ENCODE measurements around the gene BEND3.

The BEND3 gene

DNA sequence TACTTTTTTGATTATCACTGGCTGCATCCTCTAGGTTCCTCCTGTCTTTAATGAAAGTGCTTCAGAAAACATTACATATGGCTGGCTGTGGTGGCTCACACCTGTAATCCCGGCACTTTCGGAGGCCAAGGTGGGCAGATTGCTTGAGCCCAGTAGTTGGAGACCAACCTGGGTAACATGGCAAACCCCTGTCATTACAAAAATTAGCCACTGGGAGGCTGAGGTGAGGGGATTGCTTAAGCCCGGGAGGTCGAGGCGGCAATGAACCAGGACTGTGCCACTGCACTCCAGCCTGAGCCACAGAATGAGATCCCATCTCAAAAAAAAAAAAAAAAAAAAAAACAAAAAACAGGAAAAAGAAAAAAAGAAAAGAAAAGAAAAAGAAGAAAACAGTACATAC is 35.3 kb downstream of the BEND3 start:
- DNase-seq, result no peak

DNA sequence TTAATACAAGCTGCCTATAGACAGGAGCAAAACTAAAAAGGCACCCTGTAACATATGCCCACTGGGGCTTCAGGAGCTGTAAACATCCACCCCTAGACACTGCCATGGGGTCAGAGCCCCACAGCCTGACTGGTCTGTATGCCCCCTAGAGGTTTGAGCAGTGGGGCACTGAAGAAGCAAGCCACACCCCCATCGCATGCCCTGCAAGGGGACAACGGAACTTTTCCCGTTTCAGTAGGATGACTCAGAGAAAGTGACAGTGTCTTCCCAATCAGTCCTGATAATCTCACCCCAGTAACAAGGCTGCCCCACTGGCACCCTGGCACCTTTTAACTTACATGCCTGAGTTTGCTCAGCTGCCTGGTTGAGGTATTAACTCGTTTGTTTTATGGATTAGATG is 35.9 kb downstream of the BEND3 start:
- DNase-seq, result no peak

DNA sequence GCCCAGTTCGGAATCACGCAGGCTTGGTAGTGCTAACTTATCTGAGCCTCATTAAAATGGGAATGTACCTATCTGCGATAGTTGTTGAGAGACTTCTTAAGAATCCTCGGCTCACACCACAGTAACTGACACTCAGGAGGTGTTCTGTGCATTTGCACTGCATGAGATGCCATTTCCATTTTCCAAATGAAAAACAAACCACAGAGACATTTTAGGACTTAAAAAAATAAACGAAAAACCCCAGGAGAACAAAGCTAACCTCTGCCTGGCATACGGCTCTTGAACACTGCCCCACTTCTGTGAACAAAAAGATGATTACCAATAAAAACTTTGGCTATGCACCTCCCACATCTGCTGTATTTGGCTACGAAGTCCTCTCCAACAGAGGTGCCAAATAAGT is 37.6 kb downstream of the BEND3 start:
- no peak for DNase-seq

DNA sequence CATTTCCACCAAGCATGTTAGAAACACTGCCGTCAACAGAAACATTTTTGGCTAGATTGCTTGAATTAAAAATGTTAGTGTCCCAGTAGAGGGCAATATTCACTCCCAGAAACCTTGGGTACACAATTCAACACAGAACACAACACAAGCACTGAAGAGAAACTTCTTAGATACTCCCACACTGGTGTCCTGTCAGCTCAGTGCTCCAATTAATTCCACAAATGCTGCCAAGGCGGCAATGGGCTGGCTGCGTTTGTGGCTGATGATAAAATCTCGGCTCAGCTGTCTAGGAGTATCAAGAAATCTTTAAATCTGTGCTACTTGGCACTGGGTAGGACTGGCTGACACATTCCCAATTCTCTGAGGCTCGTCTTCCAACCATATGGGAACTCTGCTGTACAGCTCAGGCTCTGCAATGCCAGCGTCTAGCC is 39.3 kb downstream of the BEND3 start:
- no peak for DNase-seq

DNA sequence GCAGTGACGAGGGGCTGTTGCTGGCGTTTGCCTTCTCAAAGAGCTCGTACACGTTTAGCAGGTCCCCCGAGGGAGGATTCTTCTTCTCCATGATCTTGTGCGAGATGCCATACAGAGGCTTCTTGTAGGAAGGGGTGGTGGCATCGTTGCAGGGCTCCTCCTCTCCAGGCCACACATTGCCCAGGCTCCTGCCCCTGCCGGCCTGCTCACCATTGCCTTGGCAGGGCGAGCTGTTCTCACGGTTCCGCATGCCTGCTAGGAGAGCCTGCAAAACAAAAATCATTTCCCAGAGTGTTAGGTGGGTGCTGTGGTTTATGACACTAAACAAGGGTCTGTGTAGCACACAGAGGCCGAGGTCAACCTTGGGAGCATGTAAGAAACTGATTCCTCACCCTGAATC is 44.6 kb downstream of the BEND3 start:
- DNase-seq, result no peak

DNA sequence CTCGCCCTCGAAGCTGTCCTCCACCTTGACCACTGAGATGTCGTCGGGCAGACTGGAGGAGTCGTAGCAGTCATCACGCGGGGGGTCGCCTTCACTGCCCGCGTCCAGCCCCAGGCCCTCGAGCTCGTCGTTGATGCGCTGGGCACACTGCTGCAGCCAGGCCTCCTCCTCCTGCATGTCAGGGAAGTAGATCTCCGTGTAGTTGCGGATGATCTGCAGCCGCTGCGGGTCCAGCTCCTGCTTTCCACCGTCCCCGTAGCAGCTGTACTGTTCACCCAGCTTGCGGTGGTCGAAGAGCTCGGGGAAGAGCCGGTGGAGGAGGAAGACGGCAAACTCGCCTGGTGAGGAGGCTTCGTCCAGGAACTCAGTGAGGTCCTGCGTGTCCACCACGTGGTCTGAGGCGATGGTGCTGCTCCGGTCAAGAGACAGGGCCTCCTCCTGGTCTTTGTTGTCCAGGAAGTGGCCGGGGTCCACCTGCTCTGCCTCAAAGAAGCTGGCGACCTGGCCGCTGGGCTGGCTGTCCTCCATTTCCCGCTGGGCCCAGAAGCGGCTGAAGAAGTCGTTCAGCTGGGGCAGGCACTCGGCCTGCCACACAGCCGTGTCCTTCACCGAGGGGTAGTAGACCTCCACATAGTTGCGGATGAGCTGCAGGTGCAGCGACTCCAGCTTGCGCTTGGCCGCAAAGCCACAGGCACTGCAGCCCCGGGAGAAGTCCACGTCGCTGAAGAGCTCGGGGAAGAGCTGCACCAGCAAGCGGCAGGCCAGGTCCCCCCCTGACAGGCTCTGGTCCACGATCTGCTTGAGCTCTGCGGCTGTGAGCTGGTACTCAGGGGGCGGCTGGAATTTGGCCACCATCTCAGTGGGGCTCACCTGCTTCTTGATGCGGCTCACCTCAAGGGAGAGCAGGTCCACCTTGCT is 45.4 kb downstream of the BEND3 start:
- no peak for DNase-seq

DNA sequence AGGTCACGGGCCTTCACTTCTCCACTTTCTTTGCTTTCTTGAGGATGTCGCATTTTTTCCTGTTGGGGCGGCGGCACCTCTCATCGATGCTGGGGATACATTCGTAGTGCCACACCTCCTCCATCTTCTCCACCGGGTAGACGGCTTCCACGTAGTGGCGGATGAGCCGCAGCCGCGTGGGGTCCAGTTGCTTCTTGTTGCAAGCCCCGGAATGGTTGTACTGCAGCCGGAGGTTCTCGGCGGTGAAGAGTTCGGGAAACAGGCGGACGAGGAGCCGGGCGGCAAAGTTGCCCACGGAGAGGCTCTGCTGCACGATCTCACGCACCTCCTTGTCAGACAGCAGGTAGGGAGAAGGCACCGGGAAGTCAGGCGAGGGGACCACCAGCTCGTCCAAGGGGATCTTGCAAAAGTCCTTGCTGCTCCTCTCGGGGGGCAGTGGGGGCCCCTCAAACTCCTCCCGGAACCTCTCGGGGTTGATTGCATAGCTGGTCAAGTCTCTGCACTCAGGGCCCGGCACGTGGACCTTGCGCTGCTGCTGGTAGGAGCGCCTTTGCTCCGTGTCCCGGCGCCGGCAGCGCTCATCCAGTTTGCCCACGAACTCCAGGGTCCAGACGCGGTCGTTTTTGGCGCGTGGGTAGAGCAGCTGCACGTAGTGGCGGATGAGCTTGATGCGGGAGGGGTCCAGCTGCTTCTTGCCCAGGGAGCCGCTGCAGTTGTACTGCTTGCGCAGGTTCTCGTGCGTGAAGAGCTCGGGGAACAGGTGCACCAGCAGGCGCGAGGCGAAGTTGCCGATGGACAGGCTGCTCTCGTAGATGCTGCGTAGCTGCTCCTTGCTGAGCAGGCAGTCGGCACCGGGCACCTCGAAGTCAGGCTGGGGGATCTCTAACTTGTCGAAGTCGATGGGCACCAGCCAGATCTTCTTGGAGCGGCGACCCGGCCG is 46.4 kb downstream of the BEND3 start:
- DNase-seq, result no peak

DNA sequence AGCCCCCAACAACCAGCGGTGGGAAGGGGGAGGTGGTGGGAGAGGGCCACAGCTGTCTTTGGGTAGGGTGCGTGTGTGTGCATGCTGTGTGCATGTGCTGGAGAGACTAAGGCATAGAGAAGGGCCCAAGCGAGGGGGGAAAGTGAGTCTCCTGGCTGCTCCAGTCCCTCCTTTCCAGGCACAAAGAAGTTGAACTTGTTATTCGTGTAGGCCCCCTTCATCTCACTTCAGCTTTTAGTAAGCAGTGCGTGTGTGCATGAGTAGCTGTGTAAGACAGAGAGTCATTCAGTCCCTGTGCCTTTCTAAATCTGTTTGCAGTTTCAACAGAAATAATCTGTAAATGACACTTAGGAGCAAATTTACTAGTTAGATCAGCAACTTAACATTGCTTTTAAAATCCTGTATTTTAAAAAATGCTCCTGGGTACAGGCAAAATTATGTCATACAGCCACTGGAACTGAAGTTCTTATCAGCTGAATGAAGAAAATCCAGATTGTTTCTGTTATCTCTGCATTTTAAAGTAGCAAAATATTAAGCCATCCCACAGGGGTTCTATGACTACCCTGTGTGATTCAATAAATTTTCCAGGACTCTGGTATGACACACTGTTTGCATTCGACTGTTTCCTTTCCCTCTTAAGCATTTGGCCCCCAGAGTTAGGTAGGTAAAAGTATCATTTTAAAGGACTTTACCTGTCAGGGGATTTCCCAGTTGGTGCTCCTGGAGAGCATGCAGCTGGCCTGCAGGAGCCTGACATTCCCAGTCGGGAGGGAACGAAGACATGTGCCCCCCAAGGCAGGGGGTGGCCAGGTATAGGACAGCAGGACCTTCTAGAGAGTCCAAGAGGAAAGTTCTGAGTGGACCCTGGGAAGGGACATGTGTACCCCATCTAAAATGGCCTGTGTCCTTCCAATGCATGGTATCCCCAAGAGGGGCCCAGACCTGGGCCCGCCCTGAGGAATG is 48.3 kb downstream of the BEND3 start:
- DNase-seq, result no peak

DNA sequence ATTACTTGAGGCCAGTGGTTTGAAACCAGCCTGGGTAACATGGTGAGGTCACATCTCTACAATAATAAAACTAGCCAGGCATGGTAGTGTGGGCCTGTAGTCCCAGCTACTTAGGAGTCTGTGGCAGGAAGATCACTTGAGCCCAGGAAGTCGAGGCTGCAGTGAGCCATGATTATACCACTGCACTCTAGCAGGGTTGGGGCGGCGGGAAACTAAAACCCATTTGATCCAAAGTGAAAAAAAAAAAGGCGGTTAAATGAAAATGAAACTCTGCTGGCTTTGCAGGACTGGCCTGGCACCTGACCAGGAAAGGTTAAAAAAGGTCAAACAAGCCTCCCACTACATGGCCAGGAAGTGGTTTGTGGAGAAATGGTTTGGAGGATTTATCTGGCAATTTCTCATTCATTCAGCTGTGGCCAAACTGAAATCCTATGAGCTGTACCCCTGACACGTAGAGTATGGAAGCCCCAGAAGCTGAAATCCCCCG is 50.7 kb downstream of the BEND3 start:
- DNase-seq, result no peak

DNA sequence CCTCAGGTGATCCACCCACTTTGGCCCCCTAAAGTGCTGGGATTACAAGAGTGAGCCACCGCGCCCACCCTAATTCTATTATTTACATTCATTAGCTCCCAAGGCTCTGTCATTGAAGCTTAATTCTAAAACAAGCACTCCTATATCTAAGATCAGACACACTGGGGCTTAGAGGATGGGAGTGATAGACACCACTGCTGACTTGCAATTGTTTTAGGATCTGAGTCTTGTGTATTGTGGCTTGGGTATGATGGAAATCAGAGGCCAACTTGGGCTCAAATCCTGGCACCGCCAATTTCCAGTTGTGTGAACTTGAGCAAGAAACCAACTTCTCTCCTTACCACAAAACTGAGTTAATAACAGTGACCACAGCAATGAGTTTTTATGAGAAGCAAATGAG is 52.6 kb downstream of the BEND3 start:
- DNase-seq, result no peak

DNA sequence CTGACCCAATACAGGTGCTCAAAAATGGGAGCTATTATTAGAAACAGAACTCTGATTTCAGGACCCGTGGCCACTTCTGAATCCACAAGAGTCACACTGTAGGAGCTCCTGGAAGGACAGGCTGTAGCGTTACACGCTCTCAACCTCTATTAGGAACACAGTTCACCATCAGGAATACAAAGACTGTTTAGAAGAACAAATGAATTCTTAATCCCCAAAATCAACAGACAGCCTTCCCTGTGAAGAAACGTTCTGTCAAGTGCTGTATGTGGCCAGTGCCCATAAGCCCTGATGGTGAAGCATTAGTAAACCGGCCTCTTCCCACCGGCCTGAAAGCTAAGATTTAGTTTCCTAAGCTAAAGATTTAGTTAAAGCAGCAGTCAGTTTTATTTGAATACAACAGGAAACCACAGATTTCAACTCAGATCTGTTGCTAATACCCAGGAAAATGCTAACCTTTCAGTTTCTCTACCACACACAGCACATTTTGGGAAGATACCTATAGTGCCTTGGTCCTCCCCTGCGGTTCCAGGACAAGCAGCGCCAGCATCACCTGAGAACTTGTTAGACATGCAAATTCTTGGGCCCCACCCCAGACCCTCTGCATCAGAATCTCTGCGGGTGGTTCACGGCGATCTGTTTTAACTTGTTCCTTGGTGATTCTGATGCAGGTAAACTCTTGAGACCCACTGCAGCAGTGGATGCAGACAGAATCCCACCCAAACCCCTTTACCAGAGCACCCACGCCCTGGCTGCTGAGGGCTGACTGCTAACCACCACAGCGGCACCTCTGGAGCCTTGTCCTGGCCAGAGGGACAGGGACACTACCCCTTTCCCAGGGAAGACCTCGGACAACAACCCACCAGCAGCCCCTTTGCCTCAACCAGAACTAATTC is 53.9 kb downstream of the BEND3 start:
- no peak for DNase-seq

DNA sequence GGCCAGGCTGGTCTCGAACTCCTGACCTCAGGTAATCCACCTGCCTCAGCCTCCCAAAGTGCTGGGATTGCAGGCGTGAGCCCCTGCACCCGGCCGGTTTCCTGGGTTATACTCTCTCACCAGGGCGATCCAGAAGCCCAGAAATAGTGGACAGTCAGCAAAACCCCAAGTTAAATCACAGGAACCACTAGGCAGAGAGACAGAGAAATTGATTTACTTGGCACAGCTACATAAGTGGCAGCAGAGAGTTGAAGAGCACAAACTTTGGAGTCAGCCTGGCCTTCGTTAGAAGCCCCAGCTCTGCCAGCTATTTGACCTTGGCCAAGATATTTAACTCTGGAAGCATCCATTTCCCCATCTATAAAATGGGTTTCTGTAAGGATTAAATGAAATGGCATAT is 54.6 kb downstream of the BEND3 start:
- no peak for DNase-seq

DNA sequence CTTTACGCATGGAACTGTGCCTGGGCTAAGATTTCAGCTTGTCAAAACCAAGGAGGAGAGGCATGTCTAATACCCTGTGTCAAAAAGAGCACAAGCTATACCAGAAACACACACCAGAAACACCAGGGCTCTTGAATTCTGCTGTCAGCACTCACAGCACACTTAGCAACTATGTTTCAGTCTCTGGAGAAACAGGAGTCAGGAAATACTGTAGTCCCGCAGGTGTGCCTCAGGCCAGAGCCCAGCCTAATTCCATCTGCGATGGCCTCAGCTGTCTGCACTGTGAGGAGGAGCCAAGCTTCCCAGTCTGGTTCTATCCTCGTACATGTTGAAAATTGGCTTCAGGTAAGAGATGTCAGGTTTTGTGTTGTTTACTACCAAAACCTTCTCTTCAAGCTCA is 55.7 kb downstream of the BEND3 start:
- DNase-seq, result no peak

DNA sequence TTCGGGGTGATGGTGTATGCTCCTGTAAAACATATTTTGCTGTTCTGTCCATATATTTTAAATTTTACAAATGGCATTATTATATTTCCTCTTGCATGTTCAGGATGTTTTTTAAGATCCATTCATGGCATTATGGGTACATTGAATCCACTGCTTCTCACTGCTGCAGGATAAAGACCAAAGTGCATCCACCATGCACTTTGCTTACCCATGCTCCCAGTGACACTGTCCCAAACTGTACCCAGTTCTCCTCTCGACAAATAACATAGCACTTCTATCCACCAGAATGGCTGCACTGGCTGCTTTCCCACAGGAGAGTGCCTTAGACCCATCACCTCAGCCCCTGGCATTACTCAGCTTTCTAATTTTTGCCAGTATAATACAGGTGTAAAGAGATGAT is 57.6 kb downstream of the BEND3 start:
- DNase-seq, result no peak

DNA sequence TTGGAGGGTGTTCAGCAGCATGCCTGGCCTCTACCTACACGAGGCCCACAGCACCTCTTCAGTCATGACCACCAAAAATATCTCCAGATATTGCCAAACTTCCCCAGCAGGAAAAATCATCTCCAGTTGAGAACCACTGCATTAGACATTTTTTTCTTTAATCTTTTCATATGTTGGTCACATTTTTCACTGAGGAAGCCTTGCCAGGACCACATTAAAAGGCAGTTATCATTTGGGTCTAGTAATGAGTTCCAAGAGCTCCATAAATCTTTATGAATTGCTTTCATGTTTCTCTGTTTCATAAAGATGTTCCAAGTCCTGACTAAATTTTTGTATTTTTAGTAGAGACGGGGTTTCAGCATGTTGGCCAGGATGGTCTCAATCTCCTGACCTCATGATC is 58.5 kb downstream of the BEND3 start:
- no peak for DNase-seq

DNA sequence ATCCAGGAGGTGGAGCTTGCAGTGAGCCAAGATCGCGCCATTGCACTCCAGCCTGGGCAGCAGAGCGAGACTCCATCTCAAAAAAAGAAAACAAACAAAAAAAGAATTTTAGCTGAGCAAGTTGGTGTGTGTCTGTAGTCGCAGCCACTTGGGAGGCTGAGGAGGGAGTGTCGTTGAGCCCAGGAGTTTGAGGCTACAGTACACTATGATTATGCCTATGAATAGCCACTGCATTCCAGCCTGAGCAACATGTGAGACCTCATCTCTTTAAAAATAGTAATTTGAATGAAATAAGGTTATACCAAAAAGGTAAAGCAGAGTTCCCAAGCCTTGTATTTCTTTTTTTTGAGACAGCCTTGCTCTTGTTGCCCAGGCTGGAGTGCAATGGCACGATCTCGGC is 67.5 kb downstream of the BEND3 start:
- DNase-seq, result no peak

DNA sequence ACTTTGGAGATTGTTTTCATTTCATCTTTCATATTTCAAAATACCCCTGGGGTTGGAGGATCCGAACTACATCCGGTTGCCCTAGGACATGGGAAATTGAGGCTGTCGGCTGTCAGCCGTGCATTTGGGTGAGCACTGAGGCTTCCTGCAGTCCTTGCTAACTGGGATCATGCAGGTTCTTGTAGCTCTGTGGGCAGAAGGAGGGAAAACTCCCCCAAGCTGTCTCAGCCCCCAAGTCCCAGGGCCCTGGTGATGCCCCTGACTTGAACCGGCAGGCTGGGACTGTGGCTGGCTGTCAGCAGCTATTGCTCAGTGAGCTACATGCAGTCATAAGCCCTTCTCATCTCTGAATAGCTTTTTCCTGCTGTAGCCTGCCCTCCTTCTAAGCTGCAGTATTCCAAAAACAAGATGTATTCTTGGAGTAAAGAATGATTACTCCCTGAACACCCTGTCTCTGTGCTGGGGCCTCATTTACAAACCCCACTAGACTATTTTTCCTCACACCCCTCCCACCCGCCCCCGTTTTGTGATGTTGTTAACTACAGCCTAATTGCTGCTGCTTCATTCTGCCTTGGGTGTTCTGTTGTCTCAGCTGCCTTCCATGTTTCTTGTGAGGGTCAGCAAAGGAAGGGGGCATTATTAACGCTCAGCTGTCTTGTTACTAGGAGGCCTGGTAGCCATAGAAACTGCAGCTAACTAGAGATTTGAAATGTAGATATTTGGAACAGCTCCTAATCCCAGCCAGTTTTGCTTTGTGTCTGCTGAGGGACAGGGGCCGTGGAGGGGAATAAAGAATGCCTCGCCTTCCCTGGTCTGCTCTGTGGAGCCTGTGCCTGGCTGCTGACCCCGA is 69.3 kb downstream of the BEND3 start:
- no peak for DNase-seq

DNA sequence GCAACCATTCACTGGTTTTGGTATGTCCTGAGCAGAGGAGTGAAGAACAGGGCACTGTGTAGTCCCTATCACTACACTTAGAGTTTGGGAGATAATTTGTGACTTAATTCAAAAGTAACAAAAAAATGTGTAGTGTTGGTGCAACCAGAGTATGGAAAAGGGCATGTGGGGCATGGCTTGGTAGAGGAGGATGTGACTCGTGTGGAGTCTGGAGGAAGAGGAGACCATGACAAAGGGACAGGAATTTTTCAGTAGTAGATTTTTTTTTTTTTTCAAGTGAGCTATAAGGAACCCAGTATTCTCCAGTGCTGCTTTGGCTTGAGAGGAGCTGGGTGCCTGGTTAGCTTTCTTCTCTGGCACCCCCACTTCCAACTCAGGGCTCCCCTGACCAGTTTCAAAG is 82.2 kb downstream of the BEND3 start:
- no peak for DNase-seq

DNA sequence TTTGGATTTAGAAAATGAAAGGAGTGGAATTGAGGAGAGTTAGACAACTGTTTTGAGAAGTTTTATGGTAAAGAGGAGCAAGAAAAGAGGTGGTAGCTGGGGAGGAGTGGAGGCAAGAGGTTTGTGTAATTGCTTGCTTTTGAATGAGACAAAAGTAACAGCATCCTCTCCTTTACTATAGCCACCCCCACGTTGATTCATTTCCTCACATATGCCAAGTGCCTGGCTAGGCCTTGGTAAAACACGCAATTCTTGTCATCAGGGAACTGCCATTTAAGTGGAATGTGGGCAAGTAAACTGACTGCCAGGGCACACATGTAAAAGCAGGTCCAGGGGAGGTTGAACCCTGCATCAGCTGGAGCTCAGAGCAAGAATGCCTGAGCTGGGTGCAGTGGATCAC is 83.3 kb downstream of the BEND3 start:
- no peak for DNase-seq

DNA sequence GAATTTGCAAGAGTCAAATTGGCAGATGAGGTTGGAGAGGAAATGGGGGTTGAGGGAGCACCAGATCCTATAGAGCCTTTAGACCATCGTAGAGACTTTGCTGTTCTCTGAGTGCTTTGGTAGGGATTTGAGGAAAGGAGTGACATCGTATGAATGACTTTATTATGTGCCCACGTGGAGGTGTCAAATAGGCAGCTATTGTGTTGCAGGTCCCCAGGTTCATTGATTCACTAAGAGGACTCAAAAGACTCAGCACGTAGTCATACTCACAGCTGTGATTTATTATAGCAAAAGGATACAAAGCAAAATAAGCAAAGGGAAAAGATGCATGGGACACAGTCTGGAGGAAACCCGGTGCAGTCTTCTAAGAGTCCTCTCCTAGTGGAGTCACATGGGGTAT is 85.2 kb downstream of the BEND3 start:
- DNase-seq, result no peak

Measured in T1000 (cell line).